Cardiac muscle cell (in vitro differentiated cells and primary cell): ENCODE data around the gene TRAPPC11. TPM values are rescaled to one million over a fixed set of nuclear protein-coding genes. Genes with fewer than 3 reads are reported as not detected.

Experiments
- DNase-seq, 2 donors: peaks; one replicate each; pipeline versions ENCODE4 v3.0.0 to v3.0.0-alpha.2; 2010 to 2017; ENCODE audit warnings: low read depth in 1 of 2, low spot score in 1 of 2
- H3K27ac ChIP-seq: fragments of 200-600 bp; sonication (generic); 2 replicates; pipeline ENCODE4 v1.5.1; 2016
- H3K27me3 ChIP-seq: fragments of 200-600 bp; sonication (generic); 2 replicates; pipeline ENCODE4 v1.6.0; 2016; ENCODE audit warnings: control low read depth
- H3K36me3 ChIP-seq: fragments of 200-600 bp; sonication (generic); 2 replicates; pipeline ENCODE4 v1.5.1; 2016; ENCODE audit warnings: control low read depth
- H3K4me1 ChIP-seq: fragments of 200-600 bp; sonication (generic); 2 replicates; pipeline ENCODE4 v1.8.1; 2017; ENCODE audit warnings: low read depth, mild to moderate bottlenecking, mixed run types
- H3K4me3 ChIP-seq: fragments of 200-600 bp; sonication (generic); 2 replicates; pipeline ENCODE4 v1.5.1; 2016; ENCODE audit warnings: mild to moderate bottlenecking
- H3K9me3 ChIP-seq: fragments of 200-600 bp; sonication (generic); 2 replicates; pipeline ENCODE4 v1.5.1; 2017; ENCODE audit warnings: low read depth, mild to moderate bottlenecking, control low read depth
- CTCF ChIP-seq: IDR thresholded peaks from 2 replicates; pipeline ENCODE4 v1.5.1; 2012; ENCODE audit warnings: low read depth, mild to moderate bottlenecking, low read length
- polyA plus RNA-seq: library from polyadenylated mRNA; unstranded; fragments of >200 nt; fragmentation: Nextera tagmentation; extraction: Ambion mirVana; gene quantifications from 2 replicates; pipeline ENCODE4 v1.2.1, GENCODE V29; 2016
- total RNA-seq: library from RNA; depleted of rRNA; stranded (reverse); fragments of >200 nt; gene quantifications from 2 replicates; pipeline ENCODE4 v1.2.3, GENCODE V29; 2016

Gene TRAPPC11
- total and polyA plus RNA-seq, 2 experiments from 2014 or later = 15.8 to 45.7 TPM

- no peaks in the 10 kb centered on the region for H3K4me1 ChIP-seq
- no peak for TF ChIP-seq CTCF
- DNase-seq = no peak
Measured at GRCh38 chr4:183714626-183715025, 55.5 kb downstream of the TRAPPC11 start.

GRCh38 chr4:183716302-183716701 is 57.2 kb downstream of the TRAPPC11 start:
- Histone ChIP-seq H3K27ac (no peak overlapping the region), H3K4me1 (no peaks in the 10 kb centered on the region), H3K36me3 (peaks cover 24% of the 10 kb centered on the region), H3K9me3 (no peaks in the 10 kb centered on the region), H3K4me3 (no peak overlapping the region), H3K27me3 (no peaks in the 10 kb centered on the region)
- no peak for TF ChIP-seq CTCF
- no peak for DNase-seq

More at GRCh38 chr4:183714626-183715025, 55.5 kb downstream of the TRAPPC11 start:
- Histone ChIP-seq H3K4me3 (no peak overlapping the region), H3K9me3 (no peaks in the 10 kb centered on the region), H3K27me3 (no peaks in the 10 kb centered on the region), H3K36me3 (peaks cover 24% of the 10 kb centered on the region), H3K27ac (no peak overlapping the region)

- no peak for TF ChIP-seq CTCF
- H3K27me3 ChIP-seq = peaks cover 14% of the 10 kb centered on the region
- H3K27ac ChIP-seq = no peak overlapping the region
- H3K4me3 ChIP-seq = no peak overlapping the region
- H3K36me3 ChIP-seq = peaks cover 5% of the 10 kb centered on the region
- H3K4me1 ChIP-seq = no peaks in the 10 kb centered on the region
- DNase-seq = no peak
- H3K9me3 ChIP-seq = no peaks in the 10 kb centered on the region
Measured at GRCh38 chr4:183718876-183719275, 59.8 kb downstream of the TRAPPC11 start.

GRCh38 chr4:183721207-183722081 is 62.4 kb downstream of the TRAPPC11 start:
- Histone ChIP-seq H3K27ac (no peak overlapping the region), H3K9me3 (no peaks in the 10 kb centered on the region), H3K36me3 (no peaks in the 10 kb centered on the region), H3K4me3 (no peak overlapping the region), H3K4me1 (no peaks in the 10 kb centered on the region), H3K27me3 (peaks cover 19% of the 10 kb centered on the region)
- peak; percentile 32 to 65 for DNase-seq
- peak; percentile 70 for TF ChIP-seq CTCF

GRCh38 chr4:183722731-183723560 is 63.9 kb downstream of the TRAPPC11 start:
- TF ChIP-seq CTCF = no peak
- H3K27ac ChIP-seq = no peak overlapping the region
- H3K4me1 ChIP-seq = no peaks in the 10 kb centered on the region
- DNase-seq = peak; percentile 30 to 67
- H3K27me3 ChIP-seq = peaks cover 19% of the 10 kb centered on the region
- H3K4me3 ChIP-seq = peak overlapping the region; percentile 30
- no peaks in the 10 kb centered on the region for H3K36me3 ChIP-seq
- no peaks in the 10 kb centered on the region for H3K9me3 ChIP-seq
